Measurements from ENCODE around the gene POLR1A.

The POLR1A gene

GRCh38 chr2:86048888-86049287 lies 56.8 kb downstream of the POLR1A start:
- in situ Hi-C loops (cut with MboI; ENCODE audit: low pct_unique_long_range_greater_than_20kb, low sequenced_read_pairs, unreplicated experiment) = no loop called here
- no peak for TF ChIP-seq CTCF (IDR thresholded peaks at IDR 0.05; ENCODE audit: extremely low read depth, insufficient read depth, missing control alignments)
- no peak for DNase-seq (ENCODE audit: low spot score)

- in situ Hi-C loops (cut with MboI; ENCODE audit: low pct_unique_long_range_greater_than_20kb, low sequenced_read_pairs, unreplicated experiment) = no loop called here
- no peak for DNase-seq (ENCODE audit: low spot score)
- no peak for TF ChIP-seq CTCF (IDR thresholded peaks at IDR 0.05; ENCODE audit: extremely low read depth, insufficient read depth, missing control alignments)
These were observed 57.3 kb downstream of the POLR1A start for GRCh38 chr2:86048383-86048701.

GRCh38 chr2:86047575-86048382 lies 57.9 kb downstream of the POLR1A start:
- no peak for DNase-seq (ENCODE audit: low spot score)
- in situ Hi-C loops (cut with MboI; ENCODE audit: low pct_unique_long_range_greater_than_20kb, low sequenced_read_pairs, unreplicated experiment) = no loop called here
- no peak for TF ChIP-seq CTCF (IDR thresholded peaks at IDR 0.05; ENCODE audit: extremely low read depth, insufficient read depth, missing control alignments)

- TF ChIP-seq CTCF (IDR thresholded peaks at IDR 0.05; ENCODE audit: extremely low read depth, insufficient read depth, missing control alignments) = no peak
- in situ Hi-C loops (cut with MboI; ENCODE audit: low pct_unique_long_range_greater_than_20kb, low sequenced_read_pairs, unreplicated experiment) = no loop called here
- DNase-seq (ENCODE audit: low spot score) = no peak
These were observed 60.1 kb downstream of the POLR1A start for GRCh38 chr2:86045541-86045940.

GRCh38 chr2:86044614-86045013 lies 61.1 kb downstream of the POLR1A start:
- DNase-seq (ENCODE audit: low spot score) = no peak
- in situ Hi-C loops (cut with MboI; ENCODE audit: low pct_unique_long_range_greater_than_20kb, low sequenced_read_pairs, unreplicated experiment) = no loop called here
- TF ChIP-seq CTCF (IDR thresholded peaks at IDR 0.05; ENCODE audit: extremely low read depth, insufficient read depth, missing control alignments) = no peak

GRCh38 chr2:86044045-86044444 lies 61.6 kb downstream of the POLR1A start:
- in situ Hi-C loops (cut with MboI; ENCODE audit: low pct_unique_long_range_greater_than_20kb, low sequenced_read_pairs, unreplicated experiment) = no loop called here
- no peak for TF ChIP-seq CTCF (IDR thresholded peaks at IDR 0.05; ENCODE audit: extremely low read depth, insufficient read depth, missing control alignments)
- DNase-seq (ENCODE audit: low spot score) = no peak

Data from GM13977 (cell line).